Measurements from ENCODE around the gene MGMT.

The MGMT gene

DNA sequence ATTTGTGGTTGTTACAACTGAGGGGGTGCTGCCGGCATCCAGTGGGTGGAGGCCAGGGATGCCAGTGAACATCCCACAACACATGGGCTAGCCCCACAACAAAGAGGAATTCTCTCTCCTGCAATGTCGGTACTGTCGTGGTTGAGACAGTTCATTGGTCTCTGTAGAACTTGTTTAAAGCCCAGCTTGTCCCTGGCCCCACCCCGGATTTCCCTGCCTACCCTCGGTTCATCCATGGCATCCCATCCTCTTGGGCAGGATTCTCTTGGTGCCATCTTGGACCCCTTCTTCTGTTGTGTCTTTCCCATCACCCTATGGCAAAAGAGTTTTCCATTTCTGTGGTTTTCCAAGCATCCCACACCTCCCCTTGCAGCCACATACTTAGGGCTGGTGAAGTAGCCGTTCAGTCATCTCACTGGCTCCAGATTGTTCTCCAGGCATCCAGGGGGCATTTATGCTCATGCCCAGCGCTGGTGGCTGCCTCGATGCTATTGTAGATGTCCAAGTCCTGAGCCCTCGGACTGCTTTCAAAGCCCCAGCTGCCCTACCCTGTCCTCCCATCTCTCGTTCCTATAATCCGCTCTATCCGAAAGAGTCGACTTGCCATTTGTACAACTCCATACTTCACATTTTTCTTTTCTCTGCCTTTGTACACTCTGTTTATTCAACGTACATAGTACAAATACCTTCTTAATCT, 39.2 kb downstream of the MGMT start:
- no peak for DNase-seq (ENCODE audit: low read depth)
- no peak overlapping the region for H3K4me3 ChIP-seq (ENCODE audit: low read depth, low read length)
- TF ChIP-seq CTCF (IDR thresholded peaks at IDR 0.05; ENCODE audit: control insufficient read depth, extremely low read depth, insufficient read depth): no peak

DNA sequence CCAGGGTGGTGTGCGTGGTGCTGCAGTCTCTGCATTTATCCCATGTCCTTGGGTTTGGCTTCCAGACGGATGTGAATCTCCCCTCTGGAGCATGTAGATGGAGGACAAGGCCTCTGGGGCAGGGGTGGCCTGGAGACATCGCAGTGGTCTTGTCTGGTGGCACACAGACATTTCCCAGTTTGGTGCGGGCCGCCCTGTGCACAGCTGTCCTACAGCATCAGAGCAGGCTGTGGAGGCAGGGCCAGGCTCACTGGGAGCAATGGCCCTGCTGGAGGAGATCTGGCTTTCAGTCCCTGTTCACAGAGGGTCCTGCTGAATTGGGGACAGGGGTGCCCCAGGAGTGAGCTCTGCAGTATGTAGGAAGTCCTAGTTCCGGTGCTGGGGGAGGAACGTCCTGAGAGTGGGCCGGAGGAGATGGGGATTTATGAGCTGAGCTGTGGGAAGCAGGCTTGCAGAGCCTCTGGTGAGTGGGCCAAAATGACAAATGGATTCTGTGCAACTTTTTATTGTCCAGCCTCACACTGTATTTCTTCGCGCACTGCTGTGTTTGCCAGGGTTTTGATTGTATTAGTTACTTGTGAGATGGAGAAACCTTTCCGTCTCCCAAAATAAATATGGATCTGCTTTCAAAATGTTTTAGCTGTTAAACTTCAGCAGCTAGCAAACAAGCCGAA, 40.3 kb downstream of the MGMT start:
- DNase-seq (ENCODE audit: low read depth): no peak
- no peak overlapping the region for H3K4me3 ChIP-seq (ENCODE audit: low read depth, low read length)
- TF ChIP-seq CTCF (IDR thresholded peaks at IDR 0.05; ENCODE audit: control insufficient read depth, extremely low read depth, insufficient read depth): no peak

GRCh38 chr10:129509155-129509554, 42.1 kb downstream of the MGMT start:
- no peak overlapping the region for H3K4me3 ChIP-seq (ENCODE audit: low read depth, low read length)
- no peak for TF ChIP-seq CTCF (IDR thresholded peaks at IDR 0.05; ENCODE audit: control insufficient read depth, extremely low read depth, insufficient read depth)
- DNase-seq (ENCODE audit: low read depth): no peak

- H3K4me3 ChIP-seq (ENCODE audit: low read depth, low read length): no peak overlapping the region
- TF ChIP-seq CTCF (IDR thresholded peaks at IDR 0.05; ENCODE audit: control insufficient read depth, extremely low read depth, insufficient read depth): no peak
- DNase-seq (ENCODE audit: low read depth): no peak
Observed at GRCh38 chr10:129509835-129510234, 42.8 kb downstream of the MGMT start.

DNA sequence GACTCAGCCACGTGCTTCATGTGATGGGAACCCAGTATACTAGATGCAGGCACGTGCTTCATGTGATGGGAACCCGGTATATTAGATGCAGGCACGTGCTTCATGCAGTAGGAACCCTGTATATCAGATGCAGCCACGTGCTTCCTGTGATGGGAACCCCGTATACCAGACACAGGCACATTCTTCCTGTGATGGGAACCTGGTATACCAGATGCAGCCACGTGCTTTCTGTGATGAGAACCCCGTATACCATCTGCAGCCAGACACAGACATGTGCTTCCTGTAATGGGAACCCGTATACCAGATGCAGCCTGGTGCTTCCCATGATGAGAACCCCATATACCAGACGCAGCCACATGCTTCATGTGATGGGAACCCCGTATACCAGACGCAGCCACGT, 44.0 kb downstream of the MGMT start:
- no peak for TF ChIP-seq CTCF (IDR thresholded peaks at IDR 0.05; ENCODE audit: control insufficient read depth, extremely low read depth, insufficient read depth)
- no peak overlapping the region for H3K4me3 ChIP-seq (ENCODE audit: low read depth, low read length)
- no peak for DNase-seq (ENCODE audit: low read depth)

- no peak for TF ChIP-seq CTCF (IDR thresholded peaks at IDR 0.05; ENCODE audit: control insufficient read depth, extremely low read depth, insufficient read depth)
- no peak overlapping the region for H3K4me3 ChIP-seq (ENCODE audit: low read depth, low read length)
- no peak for DNase-seq (ENCODE audit: low read depth)
Observed at GRCh38 chr10:129511758-129512157, 44.7 kb downstream of the MGMT start.
